Adrenal gland (tissue), 5 donors: ENCODE measurements around the gene LIN7B.

ENCODE experiments used
- CTCF ChIP-seq, 6 experiments: fragments of 450-650 bp in 4 of 6; fragments of 200-600 bp in 2 of 6; sonication (generic) in 1 of 6; IDR thresholded peaks; 1 replicate in 5 of 6; 2 replicates in 1 of 6; pipeline versions ENCODE4 v1.5.1 to v1.8.0; 2016 to 2021; ENCODE audit warnings: antibody characterized with exemption in 6 of 6, mild to moderate bottlenecking in 2 of 6, moderate library complexity in 1 of 6
- POLR2A ChIP-seq, 2 donors: fragments of 450-650 bp; IDR thresholded peaks; one replicate each; pipeline ENCODE4 v1.6.1; 2017; ENCODE audit warnings: antibody characterized with exemption in 2 of 2, mild to moderate bottlenecking in 2 of 2, moderate library complexity in 1 of 2
- donor health status: DM: no; HTN: no; CAD: no.

GRCh38 chr19:49081273-49081672 lies 32.9 kb upstream of the LIN7B start:
- TF ChIP-seq POLR2A (IDR thresholded peaks at IDR 0.05) (no peak), CTCF (IDR thresholded peaks at IDR 0.05) (no peak)
